ENCODE results near the gene RRP12.
"Not testable (repeated sequence)": the region's sequence is repeated elsewhere in the genome, so short reads cannot be mapped to it uniquely, and the experiment has no call there.

DNA sequence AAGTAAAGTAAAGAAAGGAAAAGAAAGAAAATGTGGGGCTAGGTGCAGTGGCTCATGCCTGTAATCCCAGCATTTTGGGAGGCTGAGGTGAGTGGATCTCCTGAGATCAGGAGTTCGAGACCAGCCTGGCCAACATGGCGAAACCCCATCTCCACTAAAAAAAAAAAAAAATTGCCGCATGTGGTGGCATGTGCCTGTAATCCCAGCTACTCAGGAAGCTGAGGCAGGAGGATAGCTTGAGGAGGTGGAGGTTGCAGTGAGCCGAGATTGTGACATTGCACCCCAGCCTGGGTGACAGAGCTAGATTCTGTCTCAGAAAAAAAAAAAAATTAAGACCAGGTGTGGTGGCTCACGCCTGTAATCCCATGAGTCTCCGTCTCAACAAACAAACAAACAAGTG lies 57.5 kb downstream of the RRP12 start:
- TF ChIP-seq EZH2 (IDR thresholded peaks at IDR 0.05; ENCODE audit: borderline replicate concordance, low read length); CTCF (IDR thresholded peaks at IDR 0.05; ENCODE audit: low read length): not testable (repeated sequence)

Data from OCI-LY1 (cell line).